ENCODE data around the gene LGR6.

Gene LGR6

GRCh38 chr1:202199040-202199889, 5.7 kb downstream of the LGR6 start:
- peak; percentile 75 for DNase-seq (ENCODE audit: low spot score)

GRCh38 chr1:202200112-202200548, 6.5 kb downstream of the LGR6 start:
- DNase-seq (ENCODE audit: low spot score) = peak; percentile 89

GRCh38 chr1:202200669-202201068, 7.1 kb downstream of the LGR6 start:
- DNase-seq (ENCODE audit: low spot score) = no peak

- no peak for DNase-seq (ENCODE audit: low spot score)
These were observed 7.7 kb downstream of the LGR6 start for GRCh38 chr1:202201266-202201665.

- no peak for DNase-seq (ENCODE audit: low spot score)
These were observed 8.4 kb downstream of the LGR6 start for GRCh38 chr1:202201971-202202370.

- no peak for DNase-seq (ENCODE audit: low spot score)
These were observed 9.0 kb downstream of the LGR6 start for GRCh38 chr1:202202500-202203168.

- DNase-seq (ENCODE audit: low spot score) = no peak
These were observed 9.8 kb downstream of the LGR6 start for GRCh38 chr1:202203238-202204039.

- no peak for DNase-seq (ENCODE audit: low spot score)
These were observed 10.5 kb downstream of the LGR6 start for GRCh38 chr1:202204065-202204464.

- DNase-seq (ENCODE audit: low spot score) = no peak
These were observed 12.1 kb downstream of the LGR6 start for GRCh38 chr1:202205523-202206190.

GRCh38 chr1:202207292-202207691, 13.7 kb downstream of the LGR6 start:
- DNase-seq (ENCODE audit: low spot score) = no peak

GRCh38 chr1:202208351-202208857, 14.8 kb downstream of the LGR6 start:
- DNase-seq (ENCODE audit: low spot score) = no peak

- no peak for DNase-seq (ENCODE audit: low spot score)
These were observed 16.8 kb downstream of the LGR6 start for GRCh38 chr1:202210385-202210784.

GRCh38 chr1:202210969-202211368, 17.4 kb downstream of the LGR6 start:
- DNase-seq (ENCODE audit: low spot score) = no peak

- no peak for DNase-seq (ENCODE audit: low spot score)
These were observed 19.2 kb downstream of the LGR6 start for GRCh38 chr1:202212787-202213186.

- DNase-seq (ENCODE audit: low spot score) = peak; percentile 50
These were observed 19.9 kb downstream of the LGR6 start for GRCh38 chr1:202213361-202214088.

GRCh38 chr1:202214089-202214843, 20.7 kb downstream of the LGR6 start:
- DNase-seq (ENCODE audit: low spot score) = no peak

GRCh38 chr1:202215472-202216130, 22.0 kb downstream of the LGR6 start:
- DNase-seq (ENCODE audit: low spot score) = no peak

GRCh38 chr1:202216691-202217090, 23.1 kb downstream of the LGR6 start:
- no peak for DNase-seq (ENCODE audit: low spot score)

- no peak for DNase-seq (ENCODE audit: low spot score)
These were observed 23.9 kb downstream of the LGR6 start for GRCh38 chr1:202217516-202217915.

- DNase-seq (ENCODE audit: low spot score) = no peak
These were observed 24.4 kb downstream of the LGR6 start for GRCh38 chr1:202217951-202218350.
